Neural cell (in vitro differentiated cells): ENCODE results near the gene AXIN1. TPM values are rescaled to one million over a fixed set of nuclear protein-coding genes. Genes with fewer than 3 reads are reported as not detected.

Experiments
- H2AFZ ChIP-seq: fragments of 200-600, 300-800 bp; sonication (generic), shearing (Covaris generic); 2 replicates; pipeline ENCODE4 v1.6.0; 2014; ENCODE audit warnings: low read depth, mild to moderate bottlenecking, antibody characterized with exemption, low read length, moderate library complexity
- H3F3A ChIP-seq: fragments of 200-600 bp; shearing (Covaris generic); 2 replicates; pipeline ENCODE4 v1.6.1; 2016; ENCODE audit warnings: mild to moderate bottlenecking, moderate library complexity, mixed read lengths, antibody characterized with exemption, low read length; ENCODE audit not compliant: insufficient read depth, poor library complexity, severe bottlenecking
- H3K27ac ChIP-seq: fragments of 200-600, 300-800 bp; sonication (generic), shearing (Covaris generic); 2 replicates; pipeline ENCODE4 v1.5.1; 2014; ENCODE audit warnings: mild to moderate bottlenecking, low read length, moderate library complexity
- H3K27me3 ChIP-seq: fragments of 300-800, 200-600 bp; sonication (generic), shearing (Covaris generic); 2 replicates; pipeline ENCODE4 v1.6.0; 2014; ENCODE audit warnings: mild to moderate bottlenecking, low read depth, low read length, moderate library complexity; ENCODE audit not compliant: insufficient read depth
- H3K36me3 ChIP-seq: fragments of 300-800, 200-600 bp; sonication (generic), shearing (Covaris generic); 2 replicates; pipeline ENCODE4 v1.5.1; 2014; ENCODE audit warnings: mild to moderate bottlenecking, antibody characterized with exemption, low read length, moderate library complexity; ENCODE audit not compliant: insufficient read depth
- H3K4me2 ChIP-seq: fragments of 300-800, 200-600 bp; sonication (generic), shearing (Covaris generic); 2 replicates; pipeline ENCODE4 v1.6.0; 2014; ENCODE audit warnings: mild to moderate bottlenecking, low read length
- H3K4me3 ChIP-seq: fragments of 300-800, 200-600 bp; sonication (generic), shearing (Covaris generic); 2 replicates; pipeline ENCODE4 v1.5.1; 2014; ENCODE audit warnings: mild to moderate bottlenecking, low read length, moderate library complexity
- H3K79me2 ChIP-seq: fragments of 200-600 bp; shearing (Covaris generic); replicated peaks from 2 replicates; pipeline ENCODE4 v1.6.0; 2014; ENCODE audit warnings: mild to moderate bottlenecking, low read length, moderate library complexity; ENCODE audit not compliant: insufficient read depth
- H3K9ac ChIP-seq: fragments of 300-800, 200-600 bp; sonication (generic), shearing (Covaris generic); 2 replicates; pipeline ENCODE4 v1.6.1; 2016; ENCODE audit warnings: mild to moderate bottlenecking, low read length, mixed read lengths
- H3K9me2 ChIP-seq: fragments of 200-600 bp; shearing (Covaris generic); 2 replicates; pipeline ENCODE4 v1.6.1; 2016; ENCODE audit warnings: mild to moderate bottlenecking, low read length, mixed read lengths; ENCODE audit not compliant: insufficient read depth
- H3K9me3 ChIP-seq: fragments of 200-600, 300-800 bp; sonication (generic), shearing (Covaris generic); 2 replicates; pipeline ENCODE4 v1.6.1; 2016; ENCODE audit warnings: mild to moderate bottlenecking, mixed run types, low read length, moderate library complexity, mixed read lengths
- H4K20me1 ChIP-seq: fragments of 200-600 bp; shearing (Covaris generic); 2 replicates; pipeline ENCODE4 v1.6.1; 2016; ENCODE audit warnings: mild to moderate bottlenecking, mixed run types; ENCODE audit not compliant: insufficient read depth
- CTCF ChIP-seq: fragments of 450-650 bp; IDR thresholded peaks from 2 replicates; pipeline ENCODE4 v1.5.1; 2014; ENCODE audit warnings: antibody characterized with exemption, mild to moderate bottlenecking, moderate library complexity; ENCODE audit not compliant: poor library complexity, severe bottlenecking
- EP300 ChIP-seq: fragments of 450-650 bp; conservative IDR thresholded peaks from 2 replicates; pipeline ENCODE4 v1.6.1; 2014; ENCODE audit warnings: antibody characterized with exemption, mild to moderate bottlenecking, moderate library complexity; ENCODE audit not compliant: poor library complexity, severe bottlenecking
- EZH2 ChIP-seq: fragments of 200-600, 300-800 bp; shearing (Covaris generic), sonication (generic); IDR thresholded peaks from 2 replicates; pipeline ENCODE4 v1.6.1; 2014; ENCODE audit warnings: antibody characterized with exemption, low read length, borderline replicate concordance, mild to moderate bottlenecking; ENCODE audit not compliant: insufficient read depth, poor library complexity, severe bottlenecking
- MXI1 ChIP-seq: fragments of 450-650 bp; conservative IDR thresholded peaks from 2 replicates; pipeline ENCODE4 v1.6.1; 2014; ENCODE audit warnings: antibody characterized with exemption, mild to moderate bottlenecking; ENCODE audit not compliant: poor library complexity, severe bottlenecking
- POLR2AphosphoS5 ChIP-seq: IDR thresholded peaks from 2 replicates; pipeline ENCODE4 v1.6.1; 2012
- RAD21 ChIP-seq: fragments of 450-650 bp; conservative IDR thresholded peaks from 2 replicates; pipeline ENCODE4 v1.6.1; 2014; ENCODE audit warnings: antibody characterized with exemption, mild to moderate bottlenecking, moderate library complexity
- REST ChIP-seq: IDR thresholded peaks from 2 replicates; pipeline ENCODE4 v1.6.1; 2012; ENCODE audit warnings: borderline replicate concordance
- SMC3 ChIP-seq: fragments of 450-650 bp; conservative IDR thresholded peaks from 2 replicates; pipeline ENCODE4 v1.6.1; 2014; ENCODE audit warnings: antibody characterized with exemption, mild to moderate bottlenecking, moderate library complexity; ENCODE audit not compliant: poor library complexity
- TAF1 ChIP-seq: IDR thresholded peaks from 2 replicates; pipeline ENCODE4 v1.6.1; 2012; ENCODE audit warnings: low read depth
- polyA plus RNA-seq: library from polyadenylated mRNA; depleted of rRNA; stranded (reverse); fragments of >200 nt; gene quantifications from 2 replicates; pipeline ENCODE4 v1.2.3, GENCODE V29; 2014

Gene AXIN1
- polyA plus RNA-seq, 1 donor from 2014 or later: 30.5 TPM

DNA sequence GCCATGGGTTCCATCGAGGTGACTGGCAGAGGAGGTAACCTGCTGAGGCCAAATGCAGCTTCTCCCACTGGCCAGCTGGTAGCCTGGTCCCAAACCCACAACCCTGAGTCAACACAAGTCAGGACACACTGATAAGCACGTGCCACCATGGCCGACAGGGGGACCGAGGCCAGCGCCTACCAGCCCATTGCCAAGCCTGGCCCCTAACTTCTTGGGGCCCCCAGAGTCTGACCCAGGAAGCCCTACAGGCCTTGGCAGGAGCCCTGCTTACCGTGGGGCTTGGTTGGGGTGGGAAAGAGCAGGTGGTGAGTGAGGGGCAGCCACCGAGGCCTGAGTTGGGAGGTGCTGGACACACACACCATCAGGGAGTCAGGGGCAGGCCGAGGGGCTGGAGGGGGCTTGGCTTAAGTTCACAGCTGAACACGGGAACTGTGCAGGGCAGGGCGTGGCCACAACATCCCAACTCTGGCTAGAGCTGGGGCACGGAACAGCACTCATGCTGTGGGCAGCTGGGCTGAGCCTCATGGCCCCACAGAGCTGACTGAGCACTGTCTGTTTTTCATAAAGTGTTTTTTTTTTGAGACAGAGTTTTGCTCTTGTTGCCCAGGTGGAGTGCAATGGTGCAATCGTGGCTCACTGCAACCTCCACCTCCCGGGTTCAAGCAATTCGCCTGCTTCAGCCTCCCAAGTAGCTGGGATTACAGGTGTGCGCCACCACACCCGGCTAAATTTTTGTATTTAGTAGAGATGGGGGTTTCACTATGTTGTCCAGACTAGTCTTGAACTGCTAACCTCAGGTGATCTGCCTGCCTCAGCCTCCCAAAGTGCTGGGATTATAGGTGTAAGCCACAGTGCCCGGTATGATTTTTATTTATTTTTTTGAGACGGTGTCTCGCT is 12.3 kb upstream of the AXIN1 start:
- no peak overlapping the region for H3K9ac ChIP-seq
- no peak overlapping the region for H3K4me3 ChIP-seq
- no peaks in the 10 kb centered on the region for H3K27me3 ChIP-seq
- H3K9me2 ChIP-seq: no peaks in the 10 kb centered on the region
- no peak overlapping the region for H2AFZ ChIP-seq
- H3K36me3 ChIP-seq: no peaks in the 10 kb centered on the region
- H3K9me3 ChIP-seq: no peaks in the 10 kb centered on the region
- H3F3A ChIP-seq: no peaks in the 10 kb centered on the region
- H3K27ac ChIP-seq: no peak overlapping the region
- no peaks in the 10 kb centered on the region for H4K20me1 ChIP-seq
- no peak overlapping the region for H3K4me2 ChIP-seq
- H3K79me2 ChIP-seq: no peaks in the 10 kb centered on the region
- no peak for TF ChIP-seq EZH2
- no peak for TF ChIP-seq MXI1
- no peak for TF ChIP-seq CTCF
- TF ChIP-seq EP300: no peak
- TF ChIP-seq POLR2AphosphoS5: no peak
- TF ChIP-seq TAF1: no peak
- TF ChIP-seq RAD21: no peak
- no peak for TF ChIP-seq SMC3
- no peak for TF ChIP-seq REST

DNA sequence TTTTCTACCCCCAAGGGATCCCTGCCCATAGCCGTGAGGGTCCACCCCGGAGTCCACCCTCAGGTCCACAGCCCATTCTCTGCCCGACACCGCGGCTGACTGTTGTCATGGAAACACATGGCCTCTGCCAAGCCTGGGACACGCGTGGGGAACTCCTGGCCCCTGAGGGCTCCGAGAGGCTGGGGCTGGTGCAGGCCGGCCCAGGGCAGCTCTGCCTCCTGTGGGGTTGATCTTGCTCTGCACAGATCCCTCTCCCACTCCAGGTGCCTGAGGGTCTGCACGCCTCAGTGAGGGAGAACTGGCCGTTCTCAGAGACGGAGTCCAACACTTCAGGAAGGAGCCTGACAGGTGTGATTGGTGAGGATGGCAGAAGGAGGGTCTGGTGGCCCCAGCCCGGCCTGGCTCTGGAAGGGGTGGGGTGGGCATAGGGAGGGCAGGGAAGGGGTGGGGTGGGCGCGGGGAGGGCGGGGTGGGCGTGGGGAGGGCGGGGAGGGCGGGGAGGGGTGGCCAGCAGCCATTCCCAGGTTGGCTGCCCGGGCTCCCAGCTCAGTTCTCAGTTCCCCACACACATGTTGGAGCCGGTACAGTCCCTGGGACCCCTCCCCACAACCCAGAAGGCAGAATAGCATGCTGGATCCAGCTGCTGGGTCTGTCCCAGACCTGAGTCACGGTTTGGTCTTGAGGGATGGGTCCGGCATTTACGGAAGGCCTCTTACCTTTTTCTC is 11.4 kb upstream of the AXIN1 start:
- no peaks in the 10 kb centered on the region for H4K20me1 ChIP-seq
- no peaks in the 10 kb centered on the region for H3K79me2 ChIP-seq
- no peaks in the 10 kb centered on the region for H3K9me3 ChIP-seq
- H3K9ac ChIP-seq: no peak overlapping the region
- H3F3A ChIP-seq: no peaks in the 10 kb centered on the region
- H3K4me3 ChIP-seq: no peak overlapping the region
- H2AFZ ChIP-seq: no peak overlapping the region
- H3K4me2 ChIP-seq: no peak overlapping the region
- no peaks in the 10 kb centered on the region for H3K9me2 ChIP-seq
- H3K36me3 ChIP-seq: no peaks in the 10 kb centered on the region
- TF ChIP-seq SMC3: no peak
- no peak for TF ChIP-seq EZH2
- TF ChIP-seq EP300: no peak
- TF ChIP-seq CTCF: no peak
- TF ChIP-seq REST: no peak
- TF ChIP-seq POLR2AphosphoS5: no peak
- TF ChIP-seq TAF1: no peak
- no peaks in the 10 kb centered on the region for H3K27me3 ChIP-seq
- no peak overlapping the region for H3K27ac ChIP-seq
